CD4-positive, alpha-beta T cell treated with Interferon alpha-2 for 1 hour (primary cell): Measurements from ENCODE around the gene UROC1.

Experiments
- DNase-seq, 2 donors: peaks; one replicate each; pipeline ENCODE4 v3.0.0-alpha.2; 2020 to 2022

UROC1 gene

DNA sequence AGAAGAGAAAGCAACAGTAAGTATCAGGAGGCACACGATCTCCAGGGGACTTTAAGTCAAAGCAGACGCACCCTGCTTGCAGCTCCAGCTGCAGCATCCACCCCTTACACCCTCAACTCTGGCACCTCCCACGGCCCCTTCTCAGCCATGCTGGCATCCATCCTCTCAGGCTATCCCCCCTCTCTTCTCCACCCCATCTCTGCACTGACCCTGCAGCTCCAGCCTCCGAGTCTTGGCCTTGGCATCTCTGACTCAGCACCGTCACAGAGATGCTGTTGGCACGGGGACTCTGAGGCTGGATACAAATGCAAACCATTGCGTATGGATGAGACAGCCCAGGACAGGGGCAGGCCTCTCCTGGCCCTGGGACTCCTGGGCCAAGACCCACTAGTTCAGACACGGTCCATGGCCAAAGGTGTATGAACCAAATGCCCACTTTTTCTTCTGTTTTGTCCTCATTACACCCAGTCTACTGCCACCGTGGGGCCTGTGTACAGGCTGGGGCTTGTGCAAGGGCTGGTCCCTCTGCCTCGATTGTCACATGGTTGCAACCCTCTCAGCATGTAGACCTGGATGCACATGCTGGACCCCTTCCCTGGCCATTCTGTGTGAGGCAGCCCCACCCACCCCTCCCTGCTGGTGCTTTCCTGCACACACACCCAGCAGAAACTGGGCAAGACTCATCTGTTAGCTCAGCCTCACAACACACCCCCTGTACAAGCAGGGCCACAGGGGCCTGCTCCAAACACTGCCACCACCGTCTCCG, 23.2 kb downstream of the UROC1 start:
- no peak for DNase-seq

- no peak for DNase-seq
Observed at GRCh38 chr3:126493739-126494138, 23.8 kb downstream of the UROC1 start.

DNA sequence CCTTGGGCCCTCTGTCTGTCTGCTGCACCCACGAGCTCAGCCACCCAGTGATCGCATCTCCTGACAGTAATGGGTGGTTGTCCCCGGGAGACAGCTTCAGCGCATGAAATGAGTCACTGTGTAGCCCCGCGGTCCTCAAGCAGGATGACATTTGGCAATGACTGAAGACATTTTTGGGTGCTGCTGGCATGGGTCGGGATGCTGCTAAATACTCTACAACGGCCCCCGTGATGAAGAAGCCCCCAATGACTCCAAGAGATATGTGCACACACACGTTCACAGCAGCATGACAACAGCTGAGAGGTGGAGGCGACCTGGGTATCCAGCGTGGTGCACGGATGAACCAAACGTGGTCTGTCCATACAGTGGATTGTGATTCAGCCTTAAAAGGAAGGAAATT, 24.5 kb downstream of the UROC1 start:
- DNase-seq = no peak

DNA sequence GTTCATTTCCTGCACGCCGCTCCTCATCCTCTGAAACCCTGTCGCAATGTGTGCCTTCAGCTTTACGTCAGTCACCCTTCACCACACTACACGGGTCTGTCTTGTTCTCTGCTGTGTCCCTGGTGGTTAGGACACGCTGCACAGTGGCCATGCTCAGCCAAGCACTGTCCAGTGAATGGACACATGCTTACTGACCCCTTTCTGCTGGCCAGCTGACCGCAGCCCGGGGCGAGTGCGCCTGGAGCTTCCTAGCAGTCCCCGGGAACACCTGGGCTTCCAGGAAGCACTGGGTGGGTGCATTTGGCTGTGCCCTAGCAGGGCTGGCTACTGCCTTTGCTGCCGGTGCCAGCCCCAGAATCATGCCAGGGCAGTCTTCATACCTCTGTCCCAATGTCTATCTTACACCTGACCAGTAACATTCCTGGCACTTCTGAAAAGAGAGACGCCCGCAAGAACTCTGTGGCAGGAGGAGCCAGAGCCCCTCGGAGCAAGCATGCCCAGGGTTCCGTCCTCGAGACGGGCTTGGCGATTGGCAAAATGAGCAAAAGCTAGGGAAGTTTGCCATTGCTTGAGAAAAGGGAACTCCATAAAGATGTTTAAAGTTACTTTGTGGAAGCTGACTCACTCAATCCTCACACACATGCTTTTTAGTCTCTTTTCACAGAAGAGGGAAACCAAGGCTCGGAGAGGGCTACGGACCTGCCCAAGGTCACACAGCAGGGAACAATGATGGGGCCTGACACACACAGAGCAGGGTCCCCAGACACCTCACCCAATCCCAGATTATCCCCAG, 26.2 kb downstream of the UROC1 start:
- no peak for DNase-seq

GRCh38 chr3:126490619-126491018, 27.0 kb downstream of the UROC1 start:
- DNase-seq = no peak

- no peak for DNase-seq
Observed at GRCh38 chr3:126488886-126489569, 28.5 kb downstream of the UROC1 start.

- no peak for DNase-seq
Observed at GRCh38 chr3:126488185-126488584, 29.4 kb downstream of the UROC1 start.

DNA sequence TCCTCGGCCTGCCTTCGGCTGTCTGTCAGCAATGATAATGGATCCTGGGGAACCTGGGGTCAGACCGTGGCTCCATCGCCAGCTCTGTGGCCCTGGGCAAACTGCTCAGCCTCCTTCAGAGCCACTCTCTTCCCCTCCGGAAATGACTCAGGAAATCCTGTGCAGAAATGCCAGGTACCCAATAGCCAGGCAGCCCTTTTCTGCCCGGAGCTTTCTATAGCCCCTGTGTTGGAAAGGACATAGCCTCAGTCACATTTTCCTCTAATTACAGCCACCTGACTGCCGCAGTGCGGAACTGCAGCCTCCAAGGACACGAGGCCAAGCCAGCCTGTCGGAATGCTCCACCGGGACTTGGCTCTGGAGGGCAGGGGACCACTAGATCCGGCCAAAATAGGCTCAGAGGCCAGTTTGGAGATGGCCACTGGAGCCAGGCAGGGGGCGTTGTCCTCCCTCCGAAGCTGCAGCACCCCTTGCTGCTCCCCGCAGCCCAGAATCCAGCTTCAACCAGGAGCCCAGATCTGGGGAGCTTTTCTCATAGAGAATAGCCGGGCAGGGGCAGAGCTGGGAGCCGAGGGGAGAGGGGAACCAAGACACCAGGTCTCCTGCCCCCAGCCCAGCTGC, 30.3 kb downstream of the UROC1 start:
- no peak for DNase-seq

DNA sequence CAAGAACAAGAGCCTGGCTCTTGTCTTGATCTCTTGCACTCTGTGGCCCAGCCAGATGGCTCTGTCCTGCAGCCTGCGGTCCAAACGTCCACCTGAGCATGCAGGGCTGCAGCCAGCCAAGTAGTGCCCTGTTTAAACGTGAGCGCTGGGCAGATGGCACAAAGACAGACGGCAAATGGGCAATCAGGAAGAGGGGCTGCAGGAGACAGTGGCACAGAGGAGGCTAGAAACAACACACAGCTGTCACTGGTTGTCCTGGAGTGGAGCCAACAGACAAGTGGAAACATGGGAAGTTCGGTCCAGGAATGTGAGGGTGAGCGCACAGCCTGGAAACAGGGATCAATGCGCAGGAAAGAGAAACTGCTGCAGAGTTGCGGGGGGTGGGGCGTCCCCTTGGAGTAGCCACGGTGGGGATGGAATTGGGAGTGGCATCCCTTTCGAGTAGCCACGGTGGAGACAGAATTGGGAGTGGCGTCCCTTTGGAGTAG, 31.2 kb downstream of the UROC1 start:
- DNase-seq = no peak

- DNase-seq = no peak
Observed at GRCh38 chr3:126485956-126486355, 31.6 kb downstream of the UROC1 start.

DNA sequence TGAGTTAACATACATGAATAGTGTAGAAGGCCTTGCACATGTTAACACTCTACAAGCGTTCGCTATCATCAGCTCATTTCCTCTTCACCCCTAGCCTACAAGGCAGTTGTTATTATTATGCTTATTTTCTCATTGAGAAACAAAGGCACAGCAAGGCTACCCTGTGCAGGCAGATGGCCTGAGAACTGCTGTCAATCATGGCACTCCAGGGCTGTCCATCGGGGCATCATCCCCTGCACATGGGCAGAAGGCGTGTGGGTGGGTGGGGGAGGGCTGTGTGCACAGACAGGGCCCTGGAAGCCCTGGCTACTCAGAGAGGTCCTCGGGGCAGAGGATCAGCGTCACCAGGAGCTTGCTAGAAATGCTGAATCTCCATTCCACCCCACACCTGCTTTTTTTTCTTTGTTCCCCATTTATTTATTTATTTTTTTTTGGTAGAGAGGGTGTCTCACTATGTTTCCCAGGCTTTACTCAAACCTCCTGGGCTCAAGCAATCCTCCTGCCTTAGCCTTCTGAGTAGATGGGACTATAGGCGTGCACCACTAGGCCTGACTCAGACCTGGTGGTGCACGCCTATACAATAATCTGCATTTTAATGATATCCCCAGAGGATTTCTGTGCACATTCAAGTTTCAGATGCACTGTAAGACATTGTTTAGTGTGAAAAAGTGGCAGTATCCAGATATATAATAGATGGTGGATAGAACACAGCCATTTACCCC, 32.2 kb downstream of the UROC1 start:
- no peak for DNase-seq

GRCh38 chr3:126484662-126485061, 32.9 kb downstream of the UROC1 start:
- DNase-seq = no peak

DNA sequence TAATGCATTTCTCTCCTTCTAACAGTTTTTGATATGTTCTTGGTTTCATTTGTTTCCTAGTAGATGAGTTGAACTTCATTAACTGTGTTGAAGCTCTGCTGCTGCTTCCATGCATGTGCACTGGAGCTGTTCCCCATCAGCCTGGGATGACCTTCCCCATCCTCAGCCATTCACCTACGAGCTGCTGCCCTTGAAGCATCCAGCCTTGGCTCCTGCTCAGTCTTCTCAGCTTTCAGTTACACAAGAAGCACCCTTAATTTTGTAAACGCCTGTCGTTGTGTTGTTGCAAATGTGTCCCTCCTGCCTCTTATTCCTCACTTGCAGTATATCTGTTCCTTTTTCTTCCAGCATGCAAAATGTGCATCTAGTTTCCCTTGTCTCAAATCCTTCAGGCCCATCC, 33.4 kb downstream of the UROC1 start:
- DNase-seq = no peak

DNA sequence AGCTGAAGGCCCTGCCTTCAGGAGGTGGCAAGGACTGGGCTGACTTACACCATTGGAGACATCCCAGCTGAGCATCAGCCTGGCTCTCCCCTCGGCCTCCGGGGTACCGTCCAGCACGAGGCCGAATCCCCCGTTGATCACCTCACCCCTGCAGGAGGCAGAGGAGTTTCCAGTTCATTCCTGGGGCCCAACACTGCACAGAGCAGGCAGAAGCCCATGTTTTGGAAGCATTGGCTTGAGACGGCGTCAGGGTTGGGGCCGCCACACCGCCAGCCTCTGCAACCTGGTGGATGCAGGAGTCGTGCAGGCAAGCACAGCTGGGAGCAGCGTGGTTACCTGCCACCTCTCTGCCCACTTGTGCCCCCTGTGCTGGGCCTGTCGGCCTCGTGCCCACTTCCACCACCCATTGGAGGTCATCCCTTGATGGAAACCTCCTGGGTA, 34.2 kb downstream of the UROC1 start:
- no peak for DNase-seq

DNA sequence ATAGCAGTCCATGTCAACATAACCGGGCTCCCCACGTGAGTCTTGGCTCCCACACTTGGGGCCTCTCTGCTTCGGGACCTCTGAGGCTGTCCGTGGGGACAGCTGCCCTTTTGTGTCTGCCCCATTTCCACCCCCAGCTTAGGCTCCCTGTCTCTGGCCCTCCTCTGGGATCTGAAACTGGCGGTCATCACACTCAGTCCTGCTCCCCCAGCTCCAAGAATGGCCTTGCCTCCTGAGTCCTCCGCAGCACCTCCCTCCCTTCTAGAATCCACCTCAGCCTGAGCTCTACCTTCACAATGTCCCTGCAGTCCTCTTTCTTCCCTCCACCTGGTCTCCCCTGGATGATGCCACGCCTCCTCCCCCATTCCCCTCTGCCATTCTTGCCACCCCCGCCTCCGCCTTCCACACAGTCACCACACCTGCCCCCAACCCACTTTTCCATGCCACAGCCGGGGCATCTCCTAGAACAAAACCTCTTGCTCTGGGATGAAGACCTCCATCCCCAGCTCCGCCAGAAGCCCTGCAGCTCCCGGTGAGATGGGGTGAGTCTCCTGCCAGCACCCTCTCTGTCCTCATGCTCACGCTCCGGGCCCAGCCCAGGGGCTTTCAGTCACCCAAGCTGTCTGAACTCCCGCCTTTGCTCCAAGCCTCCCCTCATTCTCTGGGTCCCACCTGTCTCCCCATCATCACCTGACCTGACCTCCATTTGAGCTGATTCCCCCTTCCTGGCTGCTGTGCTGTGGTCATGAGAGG, 34.9 kb downstream of the UROC1 start:
- DNase-seq = no peak

- no peak for DNase-seq
Observed at GRCh38 chr3:126481808-126482502, 35.6 kb downstream of the UROC1 start.

DNA sequence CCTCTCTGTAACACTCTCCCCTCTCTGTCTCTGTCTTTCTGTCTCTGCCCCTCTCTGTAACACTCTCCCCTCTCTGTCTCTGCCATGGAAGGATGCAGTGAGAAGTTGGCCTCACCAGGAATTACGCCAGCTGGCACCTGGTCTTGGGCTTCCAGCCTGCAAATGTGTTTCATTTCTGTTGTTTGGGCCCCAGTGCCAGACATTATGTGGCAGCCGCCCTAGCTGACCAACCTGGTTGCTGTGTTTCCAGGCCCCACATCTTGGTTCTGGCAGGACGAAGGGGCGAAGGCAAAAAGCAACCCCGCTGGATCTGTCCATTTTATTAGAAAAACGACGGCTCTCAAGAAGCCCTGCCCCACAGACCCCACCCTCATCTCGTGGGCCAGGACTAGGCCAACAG, 36.7 kb downstream of the UROC1 start:
- DNase-seq = no peak

DNA sequence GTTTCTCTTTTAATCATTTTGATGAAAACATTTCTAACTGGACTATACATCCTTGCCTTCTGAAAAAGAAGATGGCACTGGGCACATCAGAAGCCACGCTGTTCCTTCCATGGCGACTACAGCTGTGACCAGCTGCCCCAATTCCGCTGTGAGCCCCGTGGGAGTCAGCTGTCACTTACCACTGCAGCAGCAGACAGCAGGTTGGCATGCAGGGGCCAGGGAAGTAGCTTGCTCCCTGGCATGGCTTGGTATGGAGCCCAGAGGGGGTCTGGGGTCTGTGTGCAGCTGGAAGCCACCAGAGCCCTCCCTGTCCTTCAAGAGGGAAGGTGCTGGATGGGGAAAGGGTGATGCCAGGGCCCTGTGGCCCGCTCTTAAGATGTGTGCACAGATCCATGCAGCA, 37.4 kb downstream of the UROC1 start:
- DNase-seq = no peak

- no peak for DNase-seq
Observed at GRCh38 chr3:126479642-126480041, 37.9 kb downstream of the UROC1 start.

GRCh38 chr3:126478581-126479310, 38.8 kb downstream of the UROC1 start:
- DNase-seq = no peak
